ENCODE results near the gene ITGA3.
A peak's percentile ranks its signal among the peaks of the same experiment; 100 is the strongest.

Gene ITGA3

DNA sequence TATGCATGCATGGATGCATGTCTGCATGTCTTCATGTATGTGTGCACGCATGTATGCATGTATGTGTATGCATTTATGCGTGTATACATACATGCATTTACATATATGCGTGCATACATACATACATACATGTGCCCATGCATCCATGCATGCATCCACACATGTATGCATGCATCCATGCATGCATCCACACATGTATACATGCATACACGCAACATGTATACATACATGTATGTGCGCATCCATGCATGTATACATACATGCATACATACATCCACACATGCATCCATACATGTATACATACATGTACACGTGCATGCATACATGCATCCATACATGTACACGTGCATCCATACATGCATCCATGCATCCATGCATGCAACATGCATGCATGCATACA lies 31.1 kb upstream of the ITGA3 start:
- no peak for DNase-seq
- no peaks in the 10 kb centered on the region for H3K27me3 ChIP-seq (ENCODE audit: insufficient read depth, low read length, poor library complexity)
- H3K36me3 ChIP-seq (ENCODE audit: control insufficient read depth, insufficient read depth, low read length): no peaks in the 10 kb centered on the region
- no peak overlapping the region for H4K5ac ChIP-seq (ENCODE audit: low read length)
- no peak overlapping the region for H4K8ac ChIP-seq (ENCODE audit: low read depth, low read length)
- no peaks in the 10 kb centered on the region for H3K79me2 ChIP-seq (ENCODE audit: control insufficient read depth, insufficient read depth, low read length)
- no peak overlapping the region for H2BK15ac ChIP-seq (replicated peaks; ENCODE audit: low read depth)
- H3K23ac ChIP-seq (ENCODE audit: low read length): no peak overlapping the region
- H3K4me3 ChIP-seq (ENCODE audit: low read length): no peak overlapping the region
- H3K18ac ChIP-seq (ENCODE audit: low read length): no peak overlapping the region
- peaks cover 3% of the 10 kb centered on the region for H3K4me1 ChIP-seq (ENCODE audit: control insufficient read depth, low read depth, low read length)
- H2BK5ac ChIP-seq (ENCODE audit: low read length): no peak overlapping the region
- no CpG with 5 or more reads among the region's 7 CpGs for WGBS (ENCODE audit: extremely low coverage, insufficient coverage, low lambda C conversion rate)
- H3K27ac ChIP-seq (ENCODE audit: low read depth, low read length): no peak overlapping the region
- no peak overlapping the region for H3K4ac ChIP-seq (ENCODE audit: low read depth, low read length)
- no peak overlapping the region for H2AK5ac ChIP-seq (ENCODE audit: low read length)
- no peak overlapping the region for H3K9ac ChIP-seq (ENCODE audit: low read length)
- H3K79me1 ChIP-seq (ENCODE audit: low read length): no peaks in the 10 kb centered on the region
- H2BK120ac ChIP-seq (ENCODE audit: low read depth, low read length): no peak overlapping the region
- H3K56ac ChIP-seq (ENCODE audit: low read length): no peak overlapping the region
- no peak overlapping the region for H3K4me2 ChIP-seq (ENCODE audit: low read length)

DNA sequence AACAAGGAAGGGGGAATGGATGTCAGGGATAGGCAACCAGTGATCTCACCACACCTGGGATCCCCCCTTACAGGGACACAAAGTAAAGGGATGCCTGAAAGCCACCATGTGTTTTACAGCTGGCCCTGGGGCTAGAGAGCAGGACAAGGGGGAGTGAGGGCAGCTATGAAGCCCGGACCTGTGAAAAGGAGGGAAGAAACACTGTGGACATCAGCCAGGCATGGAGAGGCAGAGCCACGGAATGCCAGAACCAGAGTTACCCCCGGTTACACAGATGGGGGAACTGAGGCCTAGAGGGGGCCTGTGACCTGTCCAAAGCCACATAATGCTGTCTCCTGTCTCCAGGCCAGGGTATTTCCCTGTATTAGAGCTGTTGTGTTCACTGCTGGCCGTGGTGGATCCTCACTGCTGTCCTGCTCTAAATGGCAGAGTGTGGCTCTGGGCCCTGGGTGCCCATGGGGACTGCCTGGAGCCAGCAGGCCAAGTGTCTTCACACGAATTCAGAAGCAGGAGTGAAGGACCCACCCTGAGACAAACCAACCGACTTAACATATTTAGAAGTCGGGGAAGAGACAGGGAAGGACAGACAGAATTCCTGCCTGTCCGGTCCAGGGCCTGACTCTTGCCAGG lies 29.7 kb upstream of the ITGA3 start:
- no peak overlapping the region for H2BK15ac ChIP-seq (replicated peaks; ENCODE audit: low read depth)
- no peak overlapping the region for H3K4ac ChIP-seq (ENCODE audit: low read depth, low read length)
- WGBS (ENCODE audit: extremely low coverage, insufficient coverage, low lambda C conversion rate): no CpG with 5 or more reads among the region's 8 CpGs
- no peak overlapping the region for H2BK5ac ChIP-seq (ENCODE audit: low read length)
- H3K27me3 ChIP-seq (ENCODE audit: insufficient read depth, low read length, poor library complexity): no peaks in the 10 kb centered on the region
- no peak for DNase-seq
- no peak overlapping the region for H3K23ac ChIP-seq (ENCODE audit: low read length)
- H3K36me3 ChIP-seq (ENCODE audit: control insufficient read depth, insufficient read depth, low read length): no peaks in the 10 kb centered on the region
- H3K18ac ChIP-seq (ENCODE audit: low read length): no peak overlapping the region
- no peak overlapping the region for H4K8ac ChIP-seq (ENCODE audit: low read depth, low read length)
- H3K4me3 ChIP-seq (ENCODE audit: low read length): no peak overlapping the region
- H2BK120ac ChIP-seq (ENCODE audit: low read depth, low read length): no peak overlapping the region
- no peak overlapping the region for H3K27ac ChIP-seq (ENCODE audit: low read depth, low read length)
- H3K9ac ChIP-seq (ENCODE audit: low read length): no peak overlapping the region
- peaks cover 3% of the 10 kb centered on the region for H3K4me1 ChIP-seq (ENCODE audit: control insufficient read depth, low read depth, low read length)
- no peak overlapping the region for H3K56ac ChIP-seq (ENCODE audit: low read length)
- no peaks in the 10 kb centered on the region for H3K79me2 ChIP-seq (ENCODE audit: control insufficient read depth, insufficient read depth, low read length)
- no peak overlapping the region for H2AK5ac ChIP-seq (ENCODE audit: low read length)
- H3K4me2 ChIP-seq (ENCODE audit: low read length): no peak overlapping the region
- no peaks in the 10 kb centered on the region for H3K79me1 ChIP-seq (ENCODE audit: low read length)
- H4K5ac ChIP-seq (ENCODE audit: low read length): no peak overlapping the region

DNA sequence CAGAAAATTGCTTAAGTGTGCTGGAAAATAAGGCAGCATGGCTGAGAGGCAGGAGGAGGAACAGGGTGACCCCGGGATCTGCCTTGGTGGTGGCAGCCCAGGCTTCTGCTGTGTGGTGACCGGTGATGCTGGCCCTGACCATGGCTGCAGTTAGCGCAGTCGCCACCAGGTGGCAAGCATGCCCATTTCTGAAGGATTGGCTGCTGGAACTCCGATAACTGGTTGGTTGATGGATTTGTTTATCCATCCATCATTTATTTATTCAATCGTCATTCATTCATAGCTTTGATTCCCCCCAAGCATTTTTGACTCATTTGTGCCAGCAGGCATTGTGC lies 29.1 kb upstream of the ITGA3 start:
- Histone ChIP-seq H3K27me3 (ENCODE audit: insufficient read depth, low read length, poor library complexity) (no peaks in the 10 kb centered on the region), H3K79me2 (ENCODE audit: control insufficient read depth, insufficient read depth, low read length) (no peaks in the 10 kb centered on the region), H4K8ac (ENCODE audit: low read depth, low read length) (no peak overlapping the region), H4K5ac (ENCODE audit: low read length) (no peak overlapping the region), H3K4me2 (ENCODE audit: low read length) (no peak overlapping the region), H3K4ac (ENCODE audit: low read depth, low read length) (no peak overlapping the region), H3K18ac (ENCODE audit: low read length) (no peak overlapping the region), H3K9ac (ENCODE audit: low read length) (no peak overlapping the region), H3K79me1 (ENCODE audit: low read length) (no peaks in the 10 kb centered on the region), H3K56ac (ENCODE audit: low read length) (no peak overlapping the region), H3K4me1 (ENCODE audit: control insufficient read depth, low read depth, low read length) (peaks cover 3% of the 10 kb centered on the region), H2BK5ac (ENCODE audit: low read length) (no peak overlapping the region), H2AK5ac (ENCODE audit: low read length) (no peak overlapping the region), H2BK120ac (ENCODE audit: low read depth, low read length) (no peak overlapping the region), H3K36me3 (ENCODE audit: control insufficient read depth, insufficient read depth, low read length) (no peaks in the 10 kb centered on the region), H3K4me3 (ENCODE audit: low read length) (no peak overlapping the region), H3K23ac (ENCODE audit: low read length) (no peak overlapping the region), H2BK15ac (replicated peaks; ENCODE audit: low read depth) (no peak overlapping the region), H3K27ac (ENCODE audit: low read depth, low read length) (no peak overlapping the region)
- DNase-seq: peak; percentile 74
- no CpG with 5 or more reads among the region's 6 CpGs for WGBS (ENCODE audit: extremely low coverage, insufficient coverage, low lambda C conversion rate)

DNA sequence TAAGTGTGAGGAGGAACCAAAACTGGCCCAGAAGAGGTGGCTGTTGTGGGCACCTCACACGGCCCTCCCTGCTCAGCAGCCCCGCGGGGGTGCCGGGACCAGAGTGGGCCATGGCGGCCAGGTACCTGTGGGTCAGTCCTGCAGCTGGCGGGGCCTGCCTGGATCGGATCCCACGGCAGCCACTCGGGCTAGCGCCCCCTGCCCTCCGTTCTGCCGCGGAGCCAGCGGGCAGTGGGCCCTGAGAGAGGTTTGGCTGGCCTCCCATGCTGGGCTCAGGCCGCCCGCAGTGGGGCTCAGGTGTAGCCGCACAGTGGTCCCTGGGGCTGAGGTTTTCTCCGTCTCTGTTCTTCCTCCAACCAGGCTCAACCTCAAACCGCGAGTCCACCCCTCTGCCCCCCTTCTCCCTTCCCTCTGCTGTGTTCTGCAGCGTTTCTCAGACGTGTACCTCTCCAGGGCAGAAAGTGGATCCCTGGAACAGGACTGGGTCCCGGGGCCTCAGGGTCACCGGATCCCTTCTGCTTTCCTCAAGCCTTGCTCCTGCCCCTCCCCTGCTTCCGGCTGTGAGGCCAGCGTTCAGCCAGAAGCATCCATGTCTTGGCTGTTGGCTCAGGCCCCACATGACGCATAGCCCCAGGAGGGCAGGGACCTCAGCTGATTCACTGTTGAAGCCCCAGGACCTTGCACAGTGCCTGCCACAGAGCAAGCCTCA lies 28.6 kb upstream of the ITGA3 start:
- no peak overlapping the region for H3K56ac ChIP-seq (ENCODE audit: low read length)
- no CpG with 5 or more reads among the region's 27 CpGs for WGBS (ENCODE audit: extremely low coverage, insufficient coverage, low lambda C conversion rate)
- H2BK15ac ChIP-seq (replicated peaks; ENCODE audit: low read depth): no peak overlapping the region
- H4K5ac ChIP-seq (ENCODE audit: low read length): no peak overlapping the region
- no peaks in the 10 kb centered on the region for H3K79me2 ChIP-seq (ENCODE audit: control insufficient read depth, insufficient read depth, low read length)
- H3K23ac ChIP-seq (ENCODE audit: low read length): no peak overlapping the region
- H3K18ac ChIP-seq (ENCODE audit: low read length): no peak overlapping the region
- peaks cover 3% of the 10 kb centered on the region for H3K4me1 ChIP-seq (ENCODE audit: control insufficient read depth, low read depth, low read length)
- H3K27ac ChIP-seq (ENCODE audit: low read depth, low read length): no peak overlapping the region
- no peak overlapping the region for H3K4ac ChIP-seq (ENCODE audit: low read depth, low read length)
- no peaks in the 10 kb centered on the region for H3K27me3 ChIP-seq (ENCODE audit: insufficient read depth, low read length, poor library complexity)
- H3K36me3 ChIP-seq (ENCODE audit: control insufficient read depth, insufficient read depth, low read length): no peaks in the 10 kb centered on the region
- peak; percentile 39 for DNase-seq
- H3K4me2 ChIP-seq (ENCODE audit: low read length): no peak overlapping the region
- H2BK120ac ChIP-seq (ENCODE audit: low read depth, low read length): no peak overlapping the region
- H3K79me1 ChIP-seq (ENCODE audit: low read length): no peaks in the 10 kb centered on the region
- no peak overlapping the region for H4K8ac ChIP-seq (ENCODE audit: low read depth, low read length)
- no peak overlapping the region for H3K4me3 ChIP-seq (ENCODE audit: low read length)
- H2BK5ac ChIP-seq (ENCODE audit: low read length): no peak overlapping the region
- no peak overlapping the region for H2AK5ac ChIP-seq (ENCODE audit: low read length)
- no peak overlapping the region for H3K9ac ChIP-seq (ENCODE audit: low read length)

DNA sequence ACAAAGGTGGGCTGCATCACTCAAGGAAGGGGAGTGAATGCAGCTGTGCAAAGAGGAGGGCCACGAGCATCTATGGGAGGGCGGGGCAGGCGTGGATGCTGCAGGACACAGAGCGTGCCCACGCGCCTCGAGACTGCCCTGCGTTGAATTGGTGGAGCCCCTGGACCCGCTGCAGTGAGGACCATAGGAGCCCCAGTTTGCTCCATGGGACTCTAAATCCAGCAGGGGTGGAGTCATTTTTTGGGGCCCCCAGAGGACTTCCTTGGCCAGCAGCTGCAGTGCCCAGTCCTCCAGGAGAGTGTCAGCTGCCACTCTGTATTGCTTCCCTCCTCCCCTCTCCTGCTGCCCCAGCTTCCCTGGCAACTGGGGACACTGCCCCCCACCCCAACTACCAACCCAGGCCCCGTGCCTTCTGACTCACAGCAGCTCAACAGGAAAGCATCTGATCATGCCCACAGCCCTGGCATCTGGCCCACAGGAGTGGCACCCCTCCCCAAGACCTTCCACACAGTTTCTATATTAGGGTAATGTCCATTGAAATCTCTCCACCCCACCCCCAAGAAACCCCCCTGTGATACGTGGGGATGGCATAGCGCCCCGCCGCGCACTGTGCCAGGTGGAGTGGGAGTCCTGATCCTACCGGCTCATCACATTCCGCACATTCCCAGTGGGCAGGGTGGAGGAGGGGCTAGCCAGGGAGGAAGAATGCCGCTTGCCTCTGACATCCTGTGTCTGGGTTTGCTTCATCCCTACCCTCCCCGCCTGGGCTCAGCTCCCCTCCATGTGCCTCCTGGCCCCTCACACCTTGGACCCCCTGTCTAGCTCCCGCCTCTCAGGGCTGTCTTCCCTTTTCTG lies 27.8 kb upstream of the ITGA3 start:
- Histone ChIP-seq H3K4me2 (ENCODE audit: low read length) (no peak overlapping the region), H3K4ac (ENCODE audit: low read depth, low read length) (no peak overlapping the region), H4K5ac (ENCODE audit: low read length) (no peak overlapping the region), H3K4me1 (ENCODE audit: control insufficient read depth, low read depth, low read length) (peaks cover 3% of the 10 kb centered on the region), H3K79me1 (ENCODE audit: low read length) (no peaks in the 10 kb centered on the region), H3K27ac (ENCODE audit: low read depth, low read length) (no peak overlapping the region), H3K79me2 (ENCODE audit: control insufficient read depth, insufficient read depth, low read length) (no peaks in the 10 kb centered on the region), H2AK5ac (ENCODE audit: low read length) (no peak overlapping the region), H3K23ac (ENCODE audit: low read length) (no peak overlapping the region), H2BK5ac (ENCODE audit: low read length) (no peak overlapping the region), H3K36me3 (ENCODE audit: control insufficient read depth, insufficient read depth, low read length) (no peaks in the 10 kb centered on the region), H3K27me3 (ENCODE audit: insufficient read depth, low read length, poor library complexity) (no peaks in the 10 kb centered on the region), H3K9ac (ENCODE audit: low read length) (no peak overlapping the region), H3K56ac (ENCODE audit: low read length) (no peak overlapping the region), H2BK15ac (replicated peaks; ENCODE audit: low read depth) (no peak overlapping the region), H3K4me3 (ENCODE audit: low read length) (no peak overlapping the region), H3K18ac (ENCODE audit: low read length) (no peak overlapping the region), H4K8ac (ENCODE audit: low read depth, low read length) (no peak overlapping the region), H2BK120ac (ENCODE audit: low read depth, low read length) (no peak overlapping the region)
- DNase-seq: peak; percentile 83
- no CpG with 5 or more reads among the region's 20 CpGs for WGBS (ENCODE audit: extremely low coverage, insufficient coverage, low lambda C conversion rate)

Measured in mesendoderm (in vitro differentiated cells).